ENCODE data around the gene MYO1D. TPM values are rescaled to one million over a fixed set of nuclear protein-coding genes. Genes with fewer than 3 reads are reported as not detected.
"Not testable (repeated sequence)": the region's sequence is repeated elsewhere in the genome, so short reads cannot be mapped to it uniquely, and the experiment has no call there.

MYO1D gene
- 100 to 1,000 TPM; 166 to 495 (median 256) TPM for total RNA-seq
- long read RNA-seq, donor 1, full-length matches to known transcripts = 25 of 130 reads
- long read RNA-seq, donor 1, partial matches to known transcripts = 48 of 130 reads
- long read RNA-seq, donor 1, other reads (novel, unspliced or antisense) = 57 of 130 reads
- long read RNA-seq, donor 2, partial matches to known transcripts = 2 of 14 reads
- long read RNA-seq, donor 2, other reads (novel, unspliced or antisense) = 12 of 14 reads

DNA sequence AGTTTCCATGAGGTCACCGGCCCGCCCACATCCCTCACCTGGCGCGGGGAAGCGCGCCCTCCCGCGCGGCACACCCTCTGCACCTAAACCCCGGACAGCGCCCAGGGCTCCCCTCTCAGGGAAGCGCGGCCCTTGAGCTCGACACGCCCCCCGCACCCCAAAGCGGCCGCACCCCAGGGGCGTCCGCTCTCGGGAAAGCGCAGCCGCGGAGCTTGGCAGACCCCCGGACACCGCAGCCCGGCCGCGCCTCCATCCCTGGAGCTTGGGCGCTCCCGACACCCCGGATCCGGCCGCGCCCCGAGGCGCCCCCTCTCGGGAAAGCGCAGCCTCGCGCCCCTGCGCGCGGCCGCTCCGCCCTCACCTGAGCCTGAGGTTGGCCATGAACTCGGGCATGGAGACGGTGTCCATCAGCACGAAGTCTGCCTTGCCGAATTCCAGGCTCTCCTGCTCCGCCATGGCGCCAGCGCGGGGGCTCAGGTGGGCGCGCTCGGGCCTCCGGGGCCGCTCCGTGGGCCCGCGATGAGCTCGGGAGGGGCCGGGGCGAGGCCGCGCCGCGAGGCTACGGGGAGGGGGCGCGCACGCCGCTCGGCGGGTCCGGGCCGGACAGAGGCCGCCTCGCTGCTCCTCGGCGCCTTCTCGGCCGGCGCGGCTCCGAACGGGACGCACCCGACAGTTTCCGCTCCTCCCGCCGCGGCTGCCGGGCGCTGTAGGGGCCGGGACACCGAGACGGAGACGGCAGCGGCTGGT, at the start of gene MYO1D:
Gene MYO1D, minus strand, starts transcription at position 708 of the 747 bp plus-strand sequence. Its CDS starts 252 bp downstream, at position 456.
- H3K4me1 ChIP-seq (ENCODE audit: low read depth) = peaks cover 22% of the 10 kb centered on the region
- intact Hi-C loops (cut with DNase I, micrococcal nuclease) = loop anchor here (5.0 kb wide), 2 partner anchors 89 to 94 kb away; no protein-coding TSS in a partner anchor
- no peaks in the 10 kb centered on the region for H3K9me3 ChIP-seq
- DNase-seq (peak; percentile 89 to 92 (median 91)), ATAC-seq (peak; percentile 79)
- H3K36me3 ChIP-seq (ENCODE audit: low read depth) = no peaks in the 10 kb centered on the region
- peak within 1 kb of the TSS; percentile 73 for H3K4me3 ChIP-seq
- TF ChIP-seq, protein P1, sequence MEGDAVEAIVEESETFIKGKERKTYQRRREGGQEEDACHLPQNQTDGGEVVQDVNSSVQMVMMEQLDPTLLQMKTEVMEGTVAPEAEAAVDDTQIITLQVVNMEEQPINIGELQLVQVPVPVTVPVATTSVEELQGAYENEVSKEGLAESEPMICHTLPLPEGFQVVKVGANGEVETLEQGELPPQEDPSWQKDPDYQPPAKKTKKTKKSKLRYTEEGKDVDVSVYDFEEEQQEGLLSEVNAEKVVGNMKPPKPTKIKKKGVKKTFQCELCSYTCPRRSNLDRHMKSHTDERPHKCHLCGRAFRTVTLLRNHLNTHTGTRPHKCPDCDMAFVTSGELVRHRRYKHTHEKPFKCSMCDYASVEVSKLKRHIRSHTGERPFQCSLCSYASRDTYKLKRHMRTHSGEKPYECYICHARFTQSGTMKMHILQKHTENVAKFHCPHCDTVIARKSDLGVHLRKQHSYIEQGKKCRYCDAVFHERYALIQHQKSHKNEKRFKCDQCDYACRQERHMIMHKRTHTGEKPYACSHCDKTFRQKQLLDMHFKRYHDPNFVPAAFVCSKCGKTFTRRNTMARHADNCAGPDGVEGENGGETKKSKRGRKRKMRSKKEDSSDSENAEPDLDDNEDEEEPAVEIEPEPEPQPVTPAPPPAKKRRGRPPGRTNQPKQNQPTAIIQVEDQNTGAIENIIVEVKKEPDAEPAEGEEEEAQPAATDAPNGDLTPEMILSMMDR (IDR thresholded peaks at IDR 0.05) = peak; percentile 49

DNA sequence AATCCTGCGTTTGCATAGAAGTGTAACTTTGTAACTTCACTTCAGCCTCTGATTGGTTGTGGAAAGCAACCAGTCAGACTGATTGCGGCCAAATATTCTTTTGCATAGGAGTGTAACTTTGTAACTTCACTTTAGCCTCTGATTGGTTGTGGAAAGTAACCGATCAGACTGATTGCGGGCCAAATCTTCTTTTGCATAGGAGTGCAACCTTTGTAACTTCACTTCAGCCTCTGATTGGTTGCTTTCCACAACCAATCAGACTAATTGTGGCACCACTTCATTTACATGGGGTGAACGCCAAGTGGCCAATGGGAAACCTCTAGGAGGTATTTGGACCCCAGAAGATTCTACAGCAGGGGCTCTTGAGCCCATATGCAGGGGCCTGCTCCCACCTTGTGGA, 49.3 kb upstream of the MYO1D start:
- ATAC-seq = no peak
- Histone ChIP-seq H3K9me3 (no peaks in the 10 kb centered on the region), H3K4me1 (ENCODE audit: low read depth) (peaks cover 4% of the 10 kb centered on the region), H3K4me3 (no peak overlapping the region), H3K36me3 (ENCODE audit: low read depth) (no peaks in the 10 kb centered on the region)
- no peak for DNase-seq
- TF ChIP-seq, protein P1 (IDR thresholded peaks at IDR 0.05) = no peak
- intact Hi-C loops (cut with DNase I, micrococcal nuclease) = no loop called here

DNA sequence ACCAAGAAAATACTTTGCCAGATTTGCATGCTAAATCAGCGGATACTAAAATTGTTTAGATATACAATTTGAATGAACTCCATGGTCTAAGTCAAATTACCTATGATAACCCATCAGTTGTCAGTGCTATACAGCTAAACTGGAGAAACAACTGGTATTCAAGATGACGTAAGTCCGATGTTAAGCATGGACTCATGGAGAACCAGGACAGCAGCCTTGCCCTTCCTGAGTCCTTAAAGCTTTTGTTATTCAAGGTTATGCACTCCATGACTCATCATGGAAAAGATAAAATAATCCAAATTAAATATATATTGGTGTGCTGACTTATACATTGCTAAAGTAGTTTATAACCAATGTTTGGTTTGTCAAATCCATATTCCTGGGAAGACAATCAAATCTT, 47.0 kb upstream of the MYO1D start:
- not testable (repeated sequence) for ATAC-seq

DNA sequence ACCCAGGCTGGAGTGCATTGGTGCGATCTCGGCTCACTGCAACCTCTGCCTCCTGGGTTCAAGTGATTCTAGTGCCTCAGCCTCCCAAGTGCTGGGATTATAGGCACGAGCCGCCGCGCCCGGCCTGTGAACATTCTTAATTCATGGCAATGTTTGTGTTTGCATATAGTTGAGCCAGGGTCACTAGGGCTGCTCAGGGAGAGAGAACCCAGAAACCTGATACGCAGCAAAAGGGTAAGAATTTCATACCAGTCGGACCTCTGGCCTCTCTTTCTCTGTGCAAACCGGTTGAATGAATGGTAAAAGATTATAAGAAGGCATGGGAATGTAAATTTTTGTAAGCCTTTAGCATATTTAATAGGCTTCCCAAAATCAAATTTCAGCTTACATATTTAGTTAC, 44.1 kb upstream of the MYO1D start:
- no peak overlapping the region for H3K4me3 ChIP-seq

More for the DNA sequence above, 47.0 kb upstream of the MYO1D start:
- H3K4me1 ChIP-seq (ENCODE audit: low read depth); H3K4me3 ChIP-seq; H3K9me3 ChIP-seq; intact Hi-C loops (cut with DNase I, micrococcal nuclease); DNase-seq; H3K36me3 ChIP-seq (ENCODE audit: low read depth): not testable (repeated sequence)

GRCh38 chr17:32920293-32920692, 43.4 kb upstream of the MYO1D start:
- H3K36me3 ChIP-seq (ENCODE audit: low read depth) = no peaks in the 10 kb centered on the region

More for the DNA sequence above, 44.1 kb upstream of the MYO1D start:
- no peaks in the 10 kb centered on the region for H3K36me3 ChIP-seq (ENCODE audit: low read depth)
- no peak for ATAC-seq
- TF ChIP-seq, protein P1 (IDR thresholded peaks at IDR 0.05) = no peak
- intact Hi-C loops (cut with DNase I, micrococcal nuclease) = no loop called here
- H3K9me3 ChIP-seq = no peaks in the 10 kb centered on the region
- no peak for DNase-seq
- no peaks in the 10 kb centered on the region for H3K4me1 ChIP-seq (ENCODE audit: low read depth)

DNA sequence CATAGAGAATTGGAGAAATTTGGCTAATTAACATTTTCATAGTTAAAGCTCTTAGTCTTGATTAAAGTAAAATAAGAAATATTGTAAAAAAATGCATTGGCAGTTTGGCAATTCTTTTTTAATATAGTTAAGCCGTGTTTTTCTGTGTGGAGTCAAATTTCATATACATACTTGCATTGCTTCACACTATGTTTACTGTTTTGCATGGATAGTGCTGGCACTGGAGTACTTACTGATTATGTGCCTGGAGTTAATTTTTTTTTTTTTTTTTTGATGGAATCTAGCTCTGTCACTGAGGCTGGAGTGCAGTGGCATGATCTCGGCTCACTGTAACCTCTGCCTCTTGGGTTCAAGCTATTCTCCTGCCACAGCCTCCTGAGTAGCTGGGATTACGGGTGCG, 43.0 kb upstream of the MYO1D start:
- not testable (repeated sequence) for DNase-seq, ATAC-seq

More at GRCh38 chr17:32920293-32920692, 43.4 kb upstream of the MYO1D start:
- DNase-seq = no peak
- Histone ChIP-seq H3K4me1 (ENCODE audit: low read depth) (no peaks in the 10 kb centered on the region), H3K4me3 (no peak overlapping the region), H3K9me3 (no peaks in the 10 kb centered on the region)
- TF ChIP-seq, protein P1 (IDR thresholded peaks at IDR 0.05) = no peak
- intact Hi-C loops (cut with DNase I, micrococcal nuclease) = no loop called here
- no peak for ATAC-seq

More for the DNA sequence above, 43.0 kb upstream of the MYO1D start:
- H3K36me3 ChIP-seq (ENCODE audit: low read depth); H3K9me3 ChIP-seq; H3K4me1 ChIP-seq (ENCODE audit: low read depth); H3K4me3 ChIP-seq; intact Hi-C loops (cut with DNase I, micrococcal nuclease): not testable (repeated sequence)
